Stimulated activated CD8-positive, alpha-beta memory T cell treated with anti-CD3 and anti-CD28 coated beads, Interleukin-4, amount 100 ng/mL, for 4 hours (primary cell): ENCODE data around the gene PRIM1.
"Not testable (repeated sequence)": the region's sequence is repeated elsewhere in the genome, so short reads cannot be mapped to it uniquely, and the experiment has no call there.

Experiments
- DNase-seq, 2 donors: peaks; one replicate each; pipeline ENCODE4 v3.0.0-alpha.2; 2020; ENCODE audit warnings: low read depth in 2 of 2, low spot score in 1 of 2

The PRIM1 gene

DNA sequence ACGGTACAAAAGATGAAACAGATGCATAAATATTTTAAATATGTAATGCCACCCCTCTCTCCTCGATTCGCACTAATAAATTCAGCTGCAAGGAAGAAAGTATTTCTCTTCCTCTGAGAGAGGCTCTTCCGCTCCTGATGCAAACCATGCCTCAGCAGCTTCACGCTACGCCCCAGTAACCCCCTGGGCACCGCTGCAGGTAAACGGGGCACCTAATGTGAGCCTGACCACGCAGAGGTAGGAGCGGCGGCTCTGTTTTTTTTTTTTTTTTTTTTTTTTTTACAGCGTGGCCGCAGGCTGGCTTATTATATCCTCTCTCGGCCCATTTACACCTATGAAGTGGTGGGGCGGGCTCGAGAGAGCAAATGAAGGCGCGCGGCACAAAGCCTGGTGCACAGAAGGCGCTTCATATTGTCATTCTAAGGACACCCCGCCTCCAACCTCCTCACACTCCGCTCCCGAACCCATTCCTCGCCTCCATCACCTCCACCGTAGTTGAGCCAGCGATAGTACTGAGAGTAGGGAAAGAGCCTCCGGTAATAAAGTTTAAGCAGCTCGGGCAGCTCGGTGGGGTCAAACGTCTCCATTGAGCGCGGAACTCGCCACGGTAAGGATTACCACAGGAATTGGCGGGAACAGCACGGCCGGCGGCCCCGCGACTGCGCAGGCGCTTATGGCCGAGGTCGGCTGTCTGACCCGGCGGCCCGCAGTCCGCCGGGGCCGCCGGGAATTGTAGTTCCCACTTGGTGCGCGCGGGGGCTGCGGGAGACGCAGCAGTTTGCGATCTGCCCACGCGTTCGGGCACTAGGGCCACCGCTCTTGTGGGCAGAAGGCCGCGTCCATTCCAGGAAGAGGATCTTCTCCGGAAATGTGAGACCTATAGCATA is at the start of gene PRIM1:
Gene PRIM1, minus strand, starts transcription at position 612 of the 887 bp plus-strand sequence. Its CDS starts 25 bp downstream, at position 587.
- DNase-seq: peak; percentile 51 to 68

GRCh38 chr12:56800221-56800620 is 48.1 kb upstream of the PRIM1 start:
- no peak for DNase-seq

DNA sequence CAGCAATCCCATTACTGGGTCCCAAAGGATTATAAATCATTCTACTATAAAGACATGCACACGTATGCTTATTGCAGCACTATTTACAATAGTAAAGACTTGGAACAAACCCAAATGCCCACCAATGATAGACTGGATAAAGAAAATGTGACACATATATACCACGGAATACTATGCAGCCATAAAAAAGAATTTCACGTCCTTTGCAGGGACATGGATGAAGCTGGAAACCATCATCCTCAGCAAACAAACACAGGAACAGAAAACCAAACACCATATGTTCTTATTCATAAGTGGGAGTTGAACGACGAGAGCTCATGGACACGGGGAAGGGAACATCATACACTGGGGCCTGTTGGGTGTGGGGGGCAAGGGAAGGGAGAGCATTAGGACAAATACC is 47.2 kb upstream of the PRIM1 start:
- not testable (repeated sequence) for DNase-seq

- DNase-seq: not testable (repeated sequence)
These were observed 43.7 kb upstream of the PRIM1 start for GRCh38 chr12:56795791-56796190.

GRCh38 chr12:56795046-56795562 is 43.0 kb upstream of the PRIM1 start:
- DNase-seq: not testable (repeated sequence)

DNA sequence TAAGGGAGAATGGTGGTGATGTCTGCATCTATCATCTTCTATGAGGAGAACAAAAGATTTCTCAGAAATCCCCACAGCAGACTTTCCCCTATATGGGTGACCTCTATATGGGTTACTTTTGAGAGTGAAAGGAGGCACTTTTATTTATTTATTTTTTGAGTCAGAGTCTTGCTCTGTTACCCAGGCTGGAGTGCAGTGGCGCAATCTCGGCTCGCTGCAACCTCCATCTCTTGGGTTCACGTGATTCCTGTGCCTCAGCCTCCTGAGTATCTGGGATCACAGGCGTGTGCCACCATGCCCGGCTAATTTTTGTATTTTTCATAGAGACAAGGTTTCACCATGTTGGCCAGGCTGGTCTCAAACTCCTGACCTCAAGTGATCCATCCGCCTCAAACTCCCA is 41.0 kb upstream of the PRIM1 start:
- DNase-seq: not testable (repeated sequence)

DNA sequence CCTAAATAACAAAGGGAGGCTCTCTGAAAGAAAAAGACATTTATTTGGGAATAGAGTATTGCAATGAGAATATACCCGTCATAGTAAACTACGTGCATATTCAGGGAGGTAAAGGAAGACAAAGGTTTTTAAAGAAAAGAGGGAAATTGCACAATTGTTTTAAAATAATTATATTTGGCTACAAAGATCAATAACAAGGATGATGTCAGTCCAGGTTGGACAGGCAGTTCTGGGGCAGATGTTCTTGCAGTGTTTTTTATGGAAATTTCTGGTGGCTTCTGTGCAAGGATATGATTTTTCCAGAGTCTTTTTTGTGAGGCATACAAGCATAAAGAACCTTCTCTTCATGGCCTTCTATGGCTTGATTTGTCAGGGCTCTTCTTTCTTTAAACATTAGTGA is 40.6 kb upstream of the PRIM1 start:
- DNase-seq: no peak

- DNase-seq: not testable (repeated sequence)
These were observed 37.3 kb upstream of the PRIM1 start for GRCh38 chr12:56789429-56789828.

DNA sequence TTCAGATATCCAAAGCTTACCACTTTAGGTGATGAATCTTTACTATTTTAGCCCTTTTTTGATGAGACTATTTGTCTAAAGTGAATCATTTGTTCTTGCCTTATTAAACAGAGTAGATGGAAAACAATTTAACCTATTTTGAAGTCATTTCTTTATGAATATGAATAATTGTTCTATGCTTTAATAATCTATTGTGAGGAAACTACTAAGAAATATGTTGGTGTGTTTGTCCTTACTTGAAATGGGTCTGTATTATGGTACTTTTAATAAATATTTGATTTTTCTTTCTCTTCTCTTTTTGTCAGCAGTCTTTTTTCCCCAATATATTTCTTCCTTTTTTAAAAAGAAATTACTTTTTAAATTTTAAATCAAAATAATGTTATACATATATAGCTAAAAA is 35.4 kb upstream of the PRIM1 start:
- DNase-seq: no peak

DNA sequence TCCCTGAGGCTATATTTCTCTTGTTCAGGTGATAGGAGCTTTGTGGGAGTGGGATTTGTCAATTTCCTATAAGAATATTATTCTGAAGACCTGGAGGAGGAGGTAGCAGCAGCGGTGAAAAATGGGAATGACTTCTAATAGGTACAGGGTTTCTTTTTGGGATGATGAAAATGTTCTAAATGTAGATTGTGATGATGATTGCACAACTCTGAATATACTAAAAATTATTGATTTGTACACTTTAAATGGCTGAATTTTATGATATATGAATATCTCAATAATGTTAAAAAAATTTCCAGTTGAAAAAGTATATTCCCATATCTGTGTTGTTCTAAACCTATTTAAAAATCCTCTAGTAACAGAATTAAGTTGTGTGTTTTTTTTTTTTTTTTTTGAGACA is 33.8 kb upstream of the PRIM1 start:
- DNase-seq: no peak

- DNase-seq: no peak
These were observed 33.2 kb upstream of the PRIM1 start for GRCh38 chr12:56785141-56785865.

GRCh38 chr12:56781726-56782125 is 29.6 kb upstream of the PRIM1 start:
- DNase-seq: no peak

DNA sequence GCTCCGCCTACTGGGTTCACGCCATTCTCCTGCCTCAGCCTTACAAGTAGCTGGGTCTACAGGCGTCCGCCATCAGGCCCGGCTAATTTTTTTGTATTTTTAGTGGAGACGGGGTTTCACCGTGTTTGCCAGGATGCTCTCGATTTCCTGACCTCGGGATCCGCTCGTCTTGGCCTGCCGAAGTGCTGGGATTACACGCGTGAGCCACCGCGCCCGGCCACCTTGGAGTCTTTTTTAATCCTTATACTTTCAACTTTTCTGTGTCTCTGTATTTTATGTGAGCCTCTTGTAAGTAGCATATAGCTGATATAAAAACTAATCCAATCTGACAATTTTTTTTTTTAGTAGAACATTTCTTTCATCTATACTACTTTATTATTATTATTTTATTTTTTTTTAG is 26.6 kb upstream of the PRIM1 start:
- no peak for DNase-seq

- DNase-seq: no peak
These were observed 24.5 kb upstream of the PRIM1 start for GRCh38 chr12:56776654-56777053.

DNA sequence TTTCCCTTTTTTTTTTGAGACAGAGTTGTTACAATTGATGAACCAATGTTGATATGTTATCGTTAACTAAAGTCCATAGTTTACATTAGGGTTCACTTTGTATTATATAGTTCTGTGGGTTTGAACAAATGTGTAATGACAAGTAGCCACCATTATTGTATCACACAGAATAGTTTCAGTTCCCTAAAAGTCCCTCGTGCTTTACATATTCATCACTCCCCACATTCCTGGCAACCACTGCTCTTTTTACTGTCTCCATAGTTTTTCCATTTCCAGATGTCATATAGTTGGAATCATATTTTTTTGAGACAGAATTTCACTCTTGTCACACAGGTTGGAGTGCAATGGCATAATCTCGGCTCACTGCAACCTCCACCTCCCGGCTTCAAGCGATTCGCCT is 23.5 kb upstream of the PRIM1 start:
- no peak for DNase-seq

- no peak for DNase-seq
These were observed 21.0 kb upstream of the PRIM1 start for GRCh38 chr12:56773113-56773512.

GRCh38 chr12:56772625-56773024 is 20.5 kb upstream of the PRIM1 start:
- DNase-seq: no peak

DNA sequence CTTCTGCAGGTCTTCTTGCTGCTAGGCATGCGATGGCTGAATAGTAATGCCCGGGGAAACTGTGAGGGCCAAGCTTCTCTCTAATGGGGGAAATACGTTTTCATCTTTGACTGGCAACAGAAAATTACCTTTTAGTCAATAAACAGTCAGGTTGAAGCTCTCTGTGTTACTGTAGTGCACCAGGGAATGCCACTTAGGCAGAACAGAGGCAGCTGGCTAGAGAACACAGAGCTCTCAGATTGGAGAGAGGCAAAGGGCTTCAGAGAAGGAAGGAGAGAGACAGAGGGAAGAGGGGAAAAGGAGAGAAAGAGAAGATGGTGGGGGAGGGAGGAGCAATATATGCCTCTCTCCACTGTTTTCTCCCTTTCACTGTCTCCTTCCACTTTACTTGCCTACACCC is 17.7 kb upstream of the PRIM1 start:
- DNase-seq: no peak

- DNase-seq: no peak
These were observed 16.3 kb upstream of the PRIM1 start for GRCh38 chr12:56768424-56768823.

GRCh38 chr12:56766535-56766934 is 14.4 kb upstream of the PRIM1 start:
- DNase-seq: no peak

DNA sequence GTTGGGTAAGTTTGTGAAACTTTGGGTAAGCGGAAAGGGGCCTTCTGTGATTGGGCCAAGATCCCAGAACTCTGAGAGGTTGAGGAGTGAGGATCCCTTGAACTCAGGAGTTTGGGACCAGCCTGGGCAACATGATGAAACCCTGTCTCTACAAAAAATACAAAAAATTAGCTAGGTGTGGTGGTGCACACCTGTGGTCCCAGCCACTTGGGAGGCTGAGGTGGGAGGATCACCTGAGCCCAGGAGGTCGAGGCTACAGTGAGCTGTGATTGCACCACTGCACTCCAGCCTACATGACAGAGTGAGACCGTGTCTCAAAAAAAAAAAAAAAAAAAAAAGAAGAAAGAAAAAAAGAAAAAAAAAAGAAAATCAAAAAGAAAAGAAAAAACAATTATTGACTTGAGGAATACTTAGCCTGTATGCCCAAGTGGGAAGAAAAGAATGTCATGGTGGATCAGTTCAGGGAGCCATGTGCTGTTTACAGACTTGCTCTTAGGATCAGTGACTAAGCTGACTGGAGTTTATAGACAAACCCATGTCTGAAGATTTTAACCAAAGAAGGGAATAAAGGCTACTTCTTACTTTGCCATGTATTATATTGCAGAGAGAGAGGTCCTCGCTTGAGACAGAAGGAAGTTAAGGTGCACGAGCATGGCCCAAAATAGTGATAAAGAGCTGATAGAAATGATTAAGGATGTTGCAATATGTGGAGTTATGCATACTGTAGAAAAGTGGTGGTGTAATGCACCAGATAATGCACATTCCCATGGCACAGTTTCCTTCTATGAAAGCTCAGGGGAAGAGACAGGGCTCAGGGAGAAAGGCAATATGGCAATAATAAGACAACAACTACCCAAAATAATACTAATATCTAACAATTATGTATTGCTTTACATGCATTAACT is 11.9 kb upstream of the PRIM1 start:
- no peak for DNase-seq
